Tibial artery (tissue), 4 donors: ENCODE measurements around the gene SV2B.

Experiments used
- DNase-seq, 2 donors: peaks; one replicate each; pipeline ENCODE4 v3.0.0-alpha.2; 2019
- H3K27ac ChIP-seq, 2 donors: fragments of 200-600 bp; sonication (generic) in 1 of 2; 1 replicate in 1 of 2; 2 replicates in 1 of 2; pipeline ENCODE4 v1.5.1; 2018 to 2019; ENCODE audit warnings: mild to moderate bottlenecking in 1 of 2
- H3K27me3 ChIP-seq, 2 donors: fragments of 200-600 bp; sonication (generic) in 1 of 2; one replicate each; pipeline versions ENCODE4 v1.5.1 to v1.6.0; 2016 to 2019
- H3K36me3 ChIP-seq, 3 donors: fragments of 200-600 bp; sonication (generic) in 2 of 3; one replicate each; pipeline ENCODE4 v1.5.1; 2016 to 2019; ENCODE audit warnings: mild to moderate bottlenecking in 2 of 3
- H3K4me1 ChIP-seq, 4 donors: fragments of 200-600 bp; sonication (generic) in 2 of 4; 1 replicate in 3 of 4; 2 replicates in 1 of 4; pipeline ENCODE4 v1.5.1; 2016 to 2019
- H3K4me3 ChIP-seq, 2 donors: fragments of 200-600 bp; sonication (generic) in 1 of 2; 1 replicate in 1 of 2; 2 replicates in 1 of 2; pipeline ENCODE4 v1.5.1; 2018 to 2019; ENCODE audit warnings: mild to moderate bottlenecking in 2 of 2
- H3K9me3 ChIP-seq, 3 donors: fragments of 200-600 bp; sonication (generic) in 1 of 3; one replicate each; pipeline ENCODE4 v1.5.1; 2016 to 2019
- intact Hi-C: fragments of 100-400 bp; cut with DNase I; formaldehyde crosslinking; loops from one replicate; pipeline ENCODE4 v1.15.0; 2023; ENCODE audit warnings: low total_unique reads
- TF ChIP-seq, protein P1 (sequence below), 2 experiments: fragments of 200-600 bp in 1 of 2; fragments of 450-650 bp in 1 of 2; IDR thresholded peaks; one replicate each; pipeline ENCODE4 v1.5.1; 2017 to 2019; ENCODE audit warnings: antibody characterized with exemption in 2 of 2, mild to moderate bottlenecking in 1 of 2, moderate library complexity in 1 of 2

SV2B gene

DNA sequence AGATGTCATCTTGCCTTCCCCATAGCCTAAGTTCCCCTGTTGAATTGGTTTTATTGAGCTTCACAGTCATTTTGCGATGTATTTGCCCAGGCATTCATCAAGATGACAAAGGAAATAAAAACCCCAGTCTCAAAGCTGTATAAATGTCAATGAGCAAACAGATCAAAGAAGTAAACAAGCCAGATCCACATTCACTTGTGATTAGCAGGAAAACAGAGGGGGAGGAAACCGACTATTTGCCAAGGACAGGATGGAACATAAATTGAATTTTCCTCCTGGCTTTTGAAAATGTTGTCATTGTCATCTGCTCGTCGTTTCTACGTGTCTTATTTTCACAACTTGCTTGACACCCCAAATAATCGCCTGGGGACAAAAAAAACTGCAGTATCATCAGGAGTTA is 83.5 kb downstream of the SV2B start:
- no peak for DNase-seq
- intact Hi-C loops, result no loop called here
- no peaks in the 10 kb centered on the region for H3K4me1 ChIP-seq
- no peak overlapping the region for H3K27ac ChIP-seq
- TF ChIP-seq, protein P1, sequence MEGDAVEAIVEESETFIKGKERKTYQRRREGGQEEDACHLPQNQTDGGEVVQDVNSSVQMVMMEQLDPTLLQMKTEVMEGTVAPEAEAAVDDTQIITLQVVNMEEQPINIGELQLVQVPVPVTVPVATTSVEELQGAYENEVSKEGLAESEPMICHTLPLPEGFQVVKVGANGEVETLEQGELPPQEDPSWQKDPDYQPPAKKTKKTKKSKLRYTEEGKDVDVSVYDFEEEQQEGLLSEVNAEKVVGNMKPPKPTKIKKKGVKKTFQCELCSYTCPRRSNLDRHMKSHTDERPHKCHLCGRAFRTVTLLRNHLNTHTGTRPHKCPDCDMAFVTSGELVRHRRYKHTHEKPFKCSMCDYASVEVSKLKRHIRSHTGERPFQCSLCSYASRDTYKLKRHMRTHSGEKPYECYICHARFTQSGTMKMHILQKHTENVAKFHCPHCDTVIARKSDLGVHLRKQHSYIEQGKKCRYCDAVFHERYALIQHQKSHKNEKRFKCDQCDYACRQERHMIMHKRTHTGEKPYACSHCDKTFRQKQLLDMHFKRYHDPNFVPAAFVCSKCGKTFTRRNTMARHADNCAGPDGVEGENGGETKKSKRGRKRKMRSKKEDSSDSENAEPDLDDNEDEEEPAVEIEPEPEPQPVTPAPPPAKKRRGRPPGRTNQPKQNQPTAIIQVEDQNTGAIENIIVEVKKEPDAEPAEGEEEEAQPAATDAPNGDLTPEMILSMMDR (IDR thresholded peaks at IDR 0.05), result no peak
- no peak overlapping the region for H3K4me3 ChIP-seq
- H3K9me3 ChIP-seq, result no peaks in the 10 kb centered on the region
- no peaks in the 10 kb centered on the region for H3K36me3 ChIP-seq
- peaks cover 0 to 4% of the 10 kb centered on the region in 2 donors for H3K27me3 ChIP-seq

DNA sequence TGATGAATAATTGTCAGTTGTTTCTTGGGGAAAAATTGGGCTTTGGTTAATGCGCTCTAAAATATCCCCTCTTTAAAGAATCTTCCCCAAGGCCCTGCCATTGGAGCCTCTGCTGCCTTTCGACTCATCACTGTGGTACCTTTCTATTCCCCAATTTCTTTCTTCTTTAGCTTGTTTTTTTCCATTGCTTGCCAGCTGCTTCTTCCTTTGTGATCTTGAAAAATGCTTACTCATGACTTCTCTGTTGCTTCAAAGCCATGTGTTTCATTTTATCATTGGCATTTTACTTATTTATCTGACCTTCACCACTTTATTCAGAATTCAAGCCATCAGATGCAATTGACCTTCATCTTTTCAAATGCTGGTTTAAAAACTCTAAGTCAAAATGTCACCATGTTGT is 84.4 kb downstream of the SV2B start:
- peaks cover 0 to 4% of the 10 kb centered on the region in 2 donors for H3K27me3 ChIP-seq
- no peak for DNase-seq
- H3K4me3 ChIP-seq, result no peak overlapping the region
- H3K36me3 ChIP-seq, result no peaks in the 10 kb centered on the region
- H3K27ac ChIP-seq, result no peak overlapping the region
- H3K4me1 ChIP-seq, result no peaks in the 10 kb centered on the region
- intact Hi-C loops, result no loop called here
- TF ChIP-seq, protein P1 (IDR thresholded peaks at IDR 0.05), result no peak
- no peaks in the 10 kb centered on the region for H3K9me3 ChIP-seq

DNA sequence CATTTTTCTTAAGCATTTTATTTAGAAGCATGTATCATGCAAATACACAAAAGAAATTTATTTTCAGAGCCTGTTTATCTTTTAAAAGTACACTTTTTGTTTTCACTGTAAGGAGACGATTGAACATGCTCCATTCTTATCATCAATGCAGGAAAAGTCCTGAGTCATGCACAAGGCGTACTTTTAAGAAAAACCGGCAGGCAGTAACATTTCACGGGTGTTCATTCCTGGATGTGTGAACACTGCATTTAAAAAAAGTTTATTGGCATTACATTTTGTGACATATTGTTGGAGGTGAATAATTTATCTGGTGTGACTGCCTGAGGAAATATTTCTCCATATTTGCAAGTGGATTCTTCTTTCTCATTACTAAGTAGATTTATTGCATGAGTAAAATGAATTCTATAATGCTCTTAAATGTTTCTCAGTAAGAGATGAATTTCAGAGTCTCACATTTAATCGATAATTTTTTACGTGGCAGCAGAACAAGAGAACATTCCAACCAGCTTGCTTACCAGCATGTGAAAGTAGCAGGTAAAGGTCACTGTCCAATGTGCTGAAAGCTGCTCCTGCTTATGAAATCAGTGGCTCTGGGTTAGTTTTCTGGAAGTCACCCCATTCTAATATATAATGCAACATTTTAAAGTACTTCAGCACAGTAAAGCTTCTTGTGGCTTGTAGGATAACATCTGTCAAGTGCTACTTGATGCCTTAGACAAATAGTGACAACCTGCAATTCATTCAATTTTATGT is 87.0 kb downstream of the SV2B start:
- Histone ChIP-seq H3K27me3 (peaks cover 0 to 4% of the 10 kb centered on the region in 2 donors), H3K9me3 (no peaks in the 10 kb centered on the region), H3K4me1 (no peaks in the 10 kb centered on the region), H3K36me3 (no peaks in the 10 kb centered on the region), H3K27ac (no peak overlapping the region), H3K4me3 (no peak overlapping the region)
- no peak for DNase-seq
- TF ChIP-seq, protein P1 (IDR thresholded peaks at IDR 0.05), result no peak
- intact Hi-C loops, result no loop called here

DNA sequence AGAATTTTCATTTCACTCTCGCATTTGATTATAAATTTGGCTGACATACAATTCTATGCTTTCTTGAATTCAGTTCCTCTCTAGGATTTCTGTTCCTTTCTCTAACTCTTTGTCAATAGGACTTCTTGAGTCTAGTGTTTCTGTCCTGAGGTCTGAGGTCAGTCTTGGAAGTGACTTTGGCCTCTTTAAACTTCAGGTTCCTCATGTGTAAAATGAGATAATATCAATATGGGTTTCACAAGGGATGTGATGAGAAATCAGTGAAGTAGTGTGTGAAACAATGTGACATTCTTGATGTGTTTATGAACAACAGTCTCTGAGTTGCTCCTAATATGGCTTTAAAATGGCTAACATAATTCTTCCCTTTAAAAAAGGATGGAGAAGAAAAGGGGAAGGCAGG is 92.2 kb downstream of the SV2B start:
- DNase-seq, result no peak
- Histone ChIP-seq H3K27ac (no peak overlapping the region), H3K4me3 (no peak overlapping the region), H3K9me3 (no peaks in the 10 kb centered on the region), H3K4me1 (no peaks in the 10 kb centered on the region), H3K27me3 (no peaks in the 10 kb centered on the region), H3K36me3 (no peaks in the 10 kb centered on the region)
- TF ChIP-seq, protein P1 (IDR thresholded peaks at IDR 0.05), result no peak
- intact Hi-C loops, result no loop called here

DNA sequence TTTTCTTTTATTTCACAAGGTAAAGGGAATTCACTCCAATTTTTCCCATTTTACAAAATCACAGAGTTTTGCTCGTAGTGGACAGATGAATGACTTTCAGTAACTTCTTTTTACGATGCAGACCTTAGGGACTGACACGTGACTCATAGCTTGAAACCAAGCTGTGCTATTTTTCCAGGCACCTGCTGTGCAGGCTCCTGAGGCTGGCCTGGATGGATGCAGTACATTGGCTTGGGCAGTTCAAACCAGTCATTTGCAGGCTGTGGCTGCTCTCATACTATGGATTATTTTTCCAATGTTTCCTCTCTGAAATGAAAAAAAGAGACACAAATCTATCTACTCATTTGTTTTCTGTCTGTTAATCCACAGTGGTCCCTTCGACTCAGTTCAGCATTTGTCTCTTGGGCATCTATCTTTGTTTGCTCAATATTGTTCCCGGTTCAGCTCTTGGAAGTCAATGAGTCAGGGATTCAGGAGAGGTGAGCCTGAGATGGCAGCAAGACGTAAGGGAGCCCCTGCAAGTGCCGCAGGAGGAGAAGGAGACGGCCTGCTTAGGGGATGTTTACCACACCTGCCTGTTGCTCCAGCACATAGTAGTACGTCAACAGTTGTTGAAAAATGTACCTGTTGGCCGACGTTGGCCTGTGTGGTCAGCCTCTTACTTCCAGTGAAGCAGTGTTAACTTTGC is 92.8 kb downstream of the SV2B start:
- TF ChIP-seq, protein P1 (IDR thresholded peaks at IDR 0.05), result no peak
- H3K4me1 ChIP-seq, result no peaks in the 10 kb centered on the region
- H3K9me3 ChIP-seq, result no peaks in the 10 kb centered on the region
- H3K4me3 ChIP-seq, result no peak overlapping the region
- intact Hi-C loops, result no loop called here
- no peak overlapping the region for H3K27ac ChIP-seq
- DNase-seq, result no peak
- no peaks in the 10 kb centered on the region for H3K27me3 ChIP-seq
- H3K36me3 ChIP-seq, result no peaks in the 10 kb centered on the region
